NCI-H460 (cell line): ENCODE data around the gene TBKBP1. TPM values are rescaled to one million over a fixed set of nuclear protein-coding genes. Genes with fewer than 3 reads are reported as not detected.

Experiments
- DNase-seq: peaks from one replicate; pipeline ENCODE4 v3.0.0-alpha.2; 2016; ENCODE audit warnings: low read depth; ENCODE audit errors: extremely low read depth
- total RNA-seq: library from RNA; depleted of rRNA; stranded (reverse); fragments of >200 nt; shearing (Covaris generic); gene quantifications from 2 replicates; pipeline ENCODE4 v1.2.3, GENCODE V29; 2014

TBKBP1 gene
- total RNA-seq, 1 experiment from 2014 or later, result 5.3 TPM

DNA sequence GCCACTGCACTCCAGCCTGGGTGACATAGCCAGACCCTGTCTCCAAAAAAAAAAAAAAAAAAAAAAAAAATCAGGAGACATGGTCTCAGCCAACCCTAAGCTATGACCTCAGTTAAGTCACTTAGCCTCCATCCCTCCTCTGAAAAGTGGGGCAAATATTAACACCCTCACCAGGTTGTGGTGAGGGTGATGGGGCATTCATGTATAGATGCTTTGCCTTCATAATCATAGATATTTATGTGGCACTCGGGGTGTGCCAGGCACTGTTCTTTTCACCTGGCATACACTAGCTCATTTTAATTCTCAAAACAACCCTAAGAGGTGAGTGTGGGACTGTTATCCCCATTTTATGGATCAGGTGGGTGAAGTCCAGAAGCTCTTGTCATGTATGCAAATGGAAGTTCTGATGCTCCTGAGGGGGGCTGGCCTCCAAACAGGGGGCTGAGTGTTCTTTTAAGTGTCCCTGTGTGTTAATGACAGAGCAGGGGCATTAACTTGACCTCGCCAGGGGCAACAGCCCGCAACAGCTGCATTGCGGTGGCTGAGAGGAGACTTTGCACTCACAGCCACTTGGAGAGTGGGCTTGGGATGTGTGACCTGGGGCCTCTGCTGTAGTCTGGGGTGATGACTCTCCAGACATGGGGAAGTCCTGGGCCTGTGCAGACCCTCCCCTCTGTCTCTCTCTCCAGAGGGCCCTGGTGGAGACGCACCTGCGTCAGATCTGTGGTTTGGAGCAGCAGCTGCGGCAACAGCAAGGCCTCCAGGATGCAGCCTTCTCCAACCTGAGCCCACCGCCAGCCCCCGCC is 4.1 kb downstream of the TBKBP1 start:
- DNase-seq, result no peak

DNA sequence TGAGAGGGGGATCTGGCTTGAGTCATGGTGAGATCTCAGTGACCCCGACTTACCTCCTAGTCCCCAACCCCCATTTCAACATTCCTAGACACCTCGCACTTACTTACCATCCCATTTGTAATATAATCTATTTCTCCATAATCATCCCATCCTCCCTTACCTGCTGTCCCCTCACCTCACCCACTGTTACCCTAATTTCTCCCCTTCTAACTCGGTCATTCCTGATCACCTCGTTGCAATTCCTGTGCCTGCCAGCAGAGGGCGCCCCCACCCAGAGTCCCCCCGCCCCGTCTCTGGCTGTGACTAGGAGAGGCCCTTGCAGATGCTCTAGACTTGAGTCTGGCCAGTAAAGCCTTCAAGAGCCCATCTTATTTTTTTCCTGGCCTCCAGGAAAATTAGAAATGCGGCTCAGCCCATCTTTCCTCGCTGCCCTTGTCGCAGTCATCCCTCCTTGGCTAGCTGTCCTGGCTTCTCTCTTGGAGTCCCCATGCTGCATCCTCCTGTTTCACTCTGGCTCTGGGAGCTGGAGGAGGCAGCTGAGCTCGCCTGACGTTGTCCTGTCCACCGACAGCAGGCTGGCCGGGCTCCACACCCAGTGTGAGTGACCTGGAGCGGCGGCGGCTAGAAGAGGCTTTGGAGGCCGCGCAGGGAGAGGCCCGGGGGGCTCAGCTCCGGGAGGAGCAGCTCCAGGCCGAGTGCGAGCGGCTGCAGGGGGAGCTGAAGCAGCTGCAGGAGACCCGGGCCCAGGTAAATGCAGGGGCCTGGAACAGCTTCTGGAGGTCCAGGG is 5.0 kb downstream of the TBKBP1 start:
- peak; percentile 44 for DNase-seq

DNA sequence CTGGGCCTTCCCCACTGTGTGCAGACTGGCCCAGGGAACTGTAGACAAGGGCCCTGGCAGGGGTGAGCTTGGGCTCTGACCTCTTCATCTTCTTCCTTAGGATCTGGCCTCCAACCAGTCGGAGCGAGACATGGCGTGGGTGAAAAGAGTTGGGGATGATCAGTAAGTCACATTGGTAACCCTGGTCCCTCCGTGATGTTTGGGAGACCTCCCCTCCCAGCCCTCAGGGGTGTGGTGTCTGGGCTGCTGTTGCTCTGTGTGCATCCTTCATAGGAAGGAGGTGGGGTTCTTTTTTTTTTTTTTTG is 5.5 kb downstream of the TBKBP1 start:
- DNase-seq, result no peak

DNA sequence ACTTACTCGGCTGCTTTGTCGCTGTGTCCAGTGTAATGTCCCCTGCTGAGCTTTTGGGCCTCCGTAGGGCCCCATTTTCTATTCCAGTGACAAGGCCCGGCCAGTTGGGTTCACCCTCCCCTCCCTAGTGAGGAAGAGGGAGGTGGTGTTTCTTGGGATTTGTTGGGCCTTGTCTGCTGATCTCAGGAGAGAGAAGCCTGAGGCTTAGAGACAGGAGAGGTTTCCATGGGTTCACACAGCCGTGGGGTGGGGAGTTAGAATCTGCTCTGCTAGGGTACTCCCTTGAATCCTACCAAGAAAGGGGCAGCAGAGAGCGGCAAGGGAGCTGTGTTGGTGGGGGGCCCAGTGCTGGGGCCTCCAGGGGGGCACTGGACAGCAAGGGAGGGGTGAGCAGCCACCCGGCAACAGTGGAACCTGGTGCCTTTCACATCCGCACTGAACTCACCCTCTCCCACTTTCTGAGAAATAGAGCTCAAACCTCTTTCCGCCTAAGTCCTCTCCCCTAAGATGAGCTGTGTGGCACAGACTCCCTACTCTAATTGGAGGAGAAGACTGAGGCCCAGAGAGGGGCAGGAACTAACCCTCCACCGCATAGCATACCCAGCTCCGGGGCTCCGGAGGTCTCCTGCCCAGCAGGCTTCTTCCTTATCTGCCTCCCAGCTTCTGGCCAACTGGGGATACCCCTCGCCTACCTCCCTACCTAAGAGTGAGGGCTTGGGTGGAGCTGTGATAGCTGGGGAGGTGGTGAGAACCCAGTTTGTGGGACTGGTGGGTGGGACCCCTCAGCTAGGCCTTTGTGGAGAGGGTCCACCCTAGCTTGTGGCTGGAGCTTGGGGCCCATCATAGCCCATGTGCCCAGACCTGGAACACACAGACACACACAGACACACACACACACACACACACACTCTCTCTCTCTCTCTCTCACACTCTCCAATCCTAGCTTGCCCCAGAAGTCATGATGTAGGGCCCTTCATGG is 6.8 kb downstream of the TBKBP1 start:
- no peak for DNase-seq

DNA sequence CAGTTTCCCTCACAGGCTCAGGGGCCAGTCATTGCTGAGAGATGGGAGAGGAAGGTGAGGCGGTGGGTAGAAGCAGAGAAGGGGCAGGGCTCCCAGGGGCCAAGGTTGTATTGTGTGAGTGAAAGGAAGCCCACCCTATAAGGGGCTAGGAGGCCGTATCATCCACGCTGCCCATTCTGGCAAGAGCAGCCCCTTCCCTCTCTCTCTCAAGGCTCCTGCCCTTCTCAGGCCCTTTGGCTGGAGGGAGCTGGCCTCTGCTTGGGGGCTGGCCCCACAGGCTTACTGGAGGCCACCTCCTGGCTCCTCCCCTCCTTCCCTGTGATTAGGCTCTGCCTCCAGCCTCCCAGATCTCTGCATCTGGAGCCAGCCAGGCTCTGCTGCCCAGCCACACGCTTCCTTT is 7.6 kb downstream of the TBKBP1 start:
- DNase-seq, result no peak

DNA sequence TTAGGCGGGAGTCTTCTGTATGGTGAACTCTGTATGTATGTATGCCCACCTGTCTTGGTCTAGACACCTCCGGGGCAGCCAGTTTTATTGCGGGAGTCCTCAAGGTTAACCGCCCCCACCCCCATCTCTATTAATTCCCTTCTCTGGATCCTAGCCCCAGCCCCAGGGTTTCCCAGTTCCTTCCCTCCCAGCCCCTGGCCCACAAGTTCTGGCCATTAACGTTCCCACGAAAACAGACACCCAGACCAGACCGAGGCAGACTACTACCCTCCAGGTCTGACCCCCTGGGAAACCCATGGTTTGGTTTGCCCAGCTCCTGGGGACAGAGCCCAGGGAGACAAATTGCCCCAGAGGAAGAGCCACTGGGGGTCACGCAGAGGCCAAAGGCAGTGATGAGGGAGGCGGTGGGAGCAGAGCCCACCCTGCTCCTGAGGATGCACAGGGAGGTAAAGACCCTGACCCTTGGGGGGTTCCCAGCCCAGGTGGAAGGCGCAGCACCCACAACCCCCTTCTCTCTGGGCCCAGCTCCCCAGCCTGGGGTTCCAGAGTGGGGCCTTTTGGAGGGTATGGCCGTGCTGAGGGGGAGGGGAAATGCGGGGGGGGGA is 8.5 kb downstream of the TBKBP1 start:
- DNase-seq, result no peak

DNA sequence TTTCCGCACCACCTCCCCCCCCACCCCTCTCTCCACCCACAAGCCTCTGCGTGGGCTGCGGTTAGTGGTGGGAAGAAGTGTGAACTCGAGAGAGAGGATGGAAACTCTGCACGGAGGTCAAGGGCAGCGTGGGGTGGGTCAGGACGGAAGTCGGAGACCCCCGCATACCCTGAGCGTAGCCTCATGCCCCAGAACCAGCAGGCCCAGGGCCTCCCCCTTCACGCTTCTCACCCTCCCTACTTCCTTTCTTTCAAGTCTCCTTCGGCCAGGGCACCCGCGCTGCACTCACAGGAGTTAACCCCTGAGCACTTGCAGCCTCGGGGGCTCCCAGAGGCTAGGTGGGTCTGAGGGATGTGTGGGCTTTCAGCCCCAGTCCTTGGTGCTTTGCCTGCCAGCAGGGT is 9.2 kb downstream of the TBKBP1 start:
- no peak for DNase-seq

DNA sequence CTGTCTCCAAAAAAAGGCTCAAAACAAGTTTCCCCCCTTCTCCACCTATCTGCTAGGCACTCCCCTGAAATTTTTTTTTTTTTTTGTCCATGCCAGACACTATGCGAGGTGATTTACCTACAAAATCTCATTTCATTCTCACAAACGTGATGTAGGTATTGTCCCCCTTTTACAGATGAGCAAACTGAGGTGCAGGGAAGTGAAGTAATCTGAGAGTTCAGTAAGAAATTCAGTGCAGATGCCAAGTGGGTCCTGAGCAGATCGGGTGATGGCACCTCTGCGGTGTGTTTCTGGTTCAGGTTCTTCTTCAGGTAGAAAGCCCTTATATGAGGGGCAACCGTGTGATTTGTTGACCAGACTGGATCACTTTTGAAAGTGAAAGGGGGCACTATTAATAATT is 9.7 kb downstream of the TBKBP1 start:
- DNase-seq, result no peak

DNA sequence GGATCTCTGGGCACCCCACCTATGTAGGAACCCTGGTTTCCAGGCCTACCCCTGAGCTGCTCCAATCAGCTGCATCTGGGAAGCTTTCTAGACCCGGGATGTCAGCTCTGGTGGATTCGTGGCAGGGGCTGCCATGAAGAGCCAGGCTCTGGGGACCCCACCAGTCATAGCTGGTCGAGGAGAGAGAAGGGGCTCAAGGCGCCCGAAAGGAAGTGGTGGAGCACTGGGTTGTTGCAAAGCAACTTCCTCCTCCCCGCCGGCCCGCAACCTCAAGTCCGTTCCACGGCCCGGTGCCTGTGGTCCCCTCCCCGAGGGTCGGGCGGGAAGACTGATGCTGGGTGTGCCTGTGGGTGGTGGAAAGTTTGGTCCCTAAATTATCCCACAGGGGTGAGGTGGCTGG is 10.2 kb downstream of the TBKBP1 start:
- no peak for DNase-seq

DNA sequence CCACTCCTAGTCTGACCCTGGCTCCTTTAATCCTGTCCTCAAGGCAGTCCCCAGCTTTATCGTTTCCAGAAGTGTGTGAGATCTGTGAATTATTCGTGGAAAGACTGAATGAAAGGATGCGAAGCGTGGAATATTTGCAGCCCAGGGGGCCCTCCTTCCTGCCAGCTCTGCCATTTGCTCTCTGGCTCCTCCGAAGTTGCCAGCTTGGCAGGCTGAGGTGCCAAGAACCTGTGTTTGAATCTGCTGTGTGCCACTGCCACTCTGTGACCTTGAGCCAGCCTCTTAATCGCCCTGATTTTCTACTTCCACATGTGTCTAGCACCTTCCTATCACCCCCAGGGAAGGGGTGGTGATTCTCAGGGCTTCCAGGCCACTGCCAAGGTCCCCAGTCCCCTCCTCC is 10.8 kb downstream of the TBKBP1 start:
- no peak for DNase-seq

DNA sequence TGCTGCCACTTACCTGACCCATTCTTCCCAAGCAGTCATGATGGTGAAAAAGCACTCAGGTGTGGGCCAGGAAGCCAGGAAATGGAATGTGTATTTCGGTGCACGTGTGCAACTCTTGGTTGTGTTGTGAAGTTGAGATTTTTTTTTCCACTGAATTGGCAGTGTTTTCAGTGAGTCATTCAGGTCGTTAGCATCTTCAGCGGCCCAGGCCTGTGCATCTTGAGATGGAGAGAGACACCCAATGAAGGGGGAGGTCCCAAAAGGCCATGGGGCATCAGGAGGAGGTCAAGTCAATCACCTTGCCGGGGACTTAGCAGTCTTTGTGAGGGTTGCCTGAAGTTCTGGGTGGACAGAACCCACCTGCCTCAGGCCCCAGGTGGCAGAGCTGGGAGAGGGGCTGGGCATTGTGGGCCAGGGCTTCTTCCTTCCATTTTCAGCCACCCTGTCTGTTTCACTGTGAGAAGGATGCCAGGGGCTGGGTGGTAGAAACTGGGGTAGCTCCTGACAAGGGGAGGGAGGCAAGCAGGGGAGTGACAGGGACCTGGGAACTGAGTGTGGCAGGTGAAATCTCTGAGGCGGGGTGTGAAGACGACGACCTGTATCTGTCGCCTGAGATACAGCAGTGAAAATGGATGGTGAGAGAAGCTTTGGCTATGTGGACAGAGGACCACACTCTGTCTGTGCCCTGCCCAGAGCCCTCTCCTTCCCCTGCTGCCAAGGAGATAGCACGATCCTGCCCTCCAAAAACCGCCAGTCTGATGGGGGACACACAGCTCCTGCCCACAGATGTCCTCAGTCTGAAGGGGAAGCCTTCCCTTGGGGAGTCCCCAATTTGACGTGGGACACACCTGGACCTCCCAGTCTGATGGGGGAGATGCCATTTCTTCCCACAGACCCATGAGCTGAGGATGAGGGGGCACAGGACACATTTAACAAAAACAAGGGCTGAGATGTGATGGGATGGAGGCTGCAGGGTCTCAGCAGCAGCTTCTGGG is 11.9 kb downstream of the TBKBP1 start:
- DNase-seq, result no peak

DNA sequence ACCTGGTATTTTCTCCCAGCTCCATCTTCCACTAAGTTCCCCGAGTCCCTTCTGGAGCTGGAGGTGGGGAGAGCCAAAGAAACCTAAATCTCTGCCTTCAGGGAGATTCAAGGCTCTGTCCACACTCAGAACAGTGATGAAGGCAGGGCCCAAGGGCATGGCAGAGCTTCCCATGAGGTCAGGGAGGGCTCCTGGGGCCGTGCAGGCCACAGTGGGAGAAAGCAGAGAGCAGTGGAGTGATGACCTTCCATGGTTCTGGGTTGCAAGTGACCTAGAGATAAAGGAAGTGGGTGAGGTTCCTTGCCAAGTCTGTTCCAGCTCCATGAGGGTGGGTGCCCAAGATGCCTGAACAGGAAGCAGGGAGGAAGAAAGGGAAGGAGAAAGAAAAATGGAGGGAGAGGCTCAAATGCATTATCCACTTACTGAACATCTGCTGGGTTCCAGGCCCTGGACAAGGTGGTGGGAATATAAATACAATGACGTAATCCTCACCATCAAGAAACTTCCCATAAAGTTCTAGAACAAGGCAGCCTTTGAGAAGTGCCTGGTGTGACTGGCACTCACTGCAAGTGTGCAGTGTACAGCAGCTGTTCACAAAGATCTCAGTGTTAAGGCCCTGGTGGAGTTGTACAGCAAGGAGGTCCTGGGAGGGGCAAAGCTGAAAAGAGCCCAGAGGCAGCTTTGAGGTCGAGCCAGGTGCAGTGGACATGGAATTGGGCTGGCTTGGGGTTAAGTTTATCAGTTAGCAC is 13.3 kb downstream of the TBKBP1 start:
- DNase-seq, result no peak

DNA sequence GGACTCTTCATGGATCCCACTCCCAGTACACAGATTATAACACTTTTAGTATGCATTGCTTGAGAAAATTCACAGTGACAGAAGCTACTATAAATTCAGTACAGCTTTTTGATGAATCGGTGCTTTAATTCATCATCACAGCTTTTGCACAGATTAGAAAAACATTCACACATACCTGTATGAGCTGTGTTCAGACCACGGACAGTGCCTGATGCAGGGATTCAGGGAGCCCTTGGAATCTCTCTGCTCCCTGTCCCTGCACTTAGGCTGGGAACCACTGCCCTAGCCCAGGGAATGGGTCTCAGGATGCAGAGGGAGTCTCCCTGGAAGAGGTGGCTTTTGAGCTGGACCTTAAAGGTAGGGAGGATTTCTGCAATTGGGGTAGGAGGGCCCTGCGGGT is 13.9 kb downstream of the TBKBP1 start:
- DNase-seq, result no peak

DNA sequence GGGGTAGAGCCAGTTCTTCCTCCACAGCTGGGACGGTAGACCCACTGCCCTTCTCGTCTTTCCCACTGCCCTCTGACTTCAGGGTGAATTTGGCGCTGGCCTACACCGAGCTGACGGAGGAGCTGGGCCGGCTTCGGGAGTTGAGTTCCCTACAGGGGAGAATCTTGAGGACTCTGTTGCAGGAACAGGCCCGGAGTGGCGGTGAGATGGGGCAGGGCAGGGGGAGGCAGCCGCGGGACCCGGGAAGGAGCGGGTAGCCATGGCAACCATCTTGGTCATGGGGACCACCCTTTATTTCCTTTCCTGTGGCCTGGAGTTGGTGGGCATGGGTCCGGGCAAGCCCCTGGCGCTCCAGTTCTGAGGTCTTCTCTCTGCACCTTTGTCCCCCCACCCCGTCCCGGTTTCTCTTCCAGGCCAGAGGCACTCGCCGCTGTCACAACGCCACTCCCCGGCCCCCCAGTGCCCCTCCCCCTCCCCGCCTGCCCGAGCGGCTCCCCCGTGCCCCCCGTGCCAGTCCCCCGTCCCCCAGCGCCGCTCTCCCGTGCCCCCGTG is 14.4 kb downstream of the TBKBP1 start:
- no peak for DNase-seq

DNA sequence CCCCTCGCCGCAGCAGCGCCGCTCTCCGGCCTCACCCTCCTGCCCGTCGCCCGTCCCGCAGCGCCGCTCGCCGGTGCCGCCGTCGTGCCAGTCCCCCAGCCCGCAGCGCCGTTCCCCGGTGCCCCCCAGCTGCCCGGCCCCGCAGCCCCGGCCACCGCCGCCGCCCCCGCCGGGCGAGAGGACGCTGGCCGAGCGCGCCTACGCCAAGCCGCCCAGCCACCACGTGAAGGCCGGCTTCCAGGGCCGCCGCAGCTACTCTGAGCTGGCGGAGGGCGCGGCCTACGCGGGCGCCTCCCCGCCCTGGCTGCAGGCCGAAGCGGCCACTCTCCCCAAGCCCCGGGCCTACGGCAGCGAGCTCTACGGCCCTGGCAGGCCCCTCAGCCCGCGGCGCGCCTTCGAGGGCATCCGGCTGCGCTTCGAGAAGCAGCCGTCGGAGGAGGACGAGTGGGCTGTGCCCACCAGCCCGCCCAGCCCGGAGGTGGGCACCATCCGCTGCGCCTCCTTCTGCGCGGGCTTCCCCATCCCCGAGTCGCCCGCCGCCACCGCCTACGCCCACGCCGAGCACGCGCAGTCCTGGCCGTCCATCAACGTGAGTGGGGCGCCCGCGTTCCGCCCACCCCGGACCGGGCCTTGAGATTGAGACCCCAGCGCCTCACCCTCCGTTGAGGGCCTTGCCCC is 15.0 kb downstream of the TBKBP1 start:
- DNase-seq, result no peak

DNA sequence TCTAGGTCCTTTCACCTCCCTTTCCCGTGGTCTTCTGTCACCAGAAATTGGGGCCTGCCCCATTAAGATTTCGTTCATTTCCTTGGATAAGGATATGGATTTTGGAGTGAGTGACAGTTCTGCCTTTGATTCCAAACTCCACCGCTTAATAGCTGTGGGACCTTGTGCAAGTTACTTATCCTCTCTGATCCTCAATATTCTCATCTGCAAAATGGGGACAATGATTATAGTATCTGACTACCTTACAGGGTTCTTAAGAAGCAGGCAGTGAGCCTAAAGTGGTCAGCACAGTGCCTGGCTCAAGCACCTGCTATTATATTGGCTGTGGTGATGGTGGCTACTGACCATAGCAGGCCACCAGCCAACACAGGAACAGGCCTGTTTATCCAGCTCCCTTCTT is 15.6 kb downstream of the TBKBP1 start:
- DNase-seq, result no peak

DNA sequence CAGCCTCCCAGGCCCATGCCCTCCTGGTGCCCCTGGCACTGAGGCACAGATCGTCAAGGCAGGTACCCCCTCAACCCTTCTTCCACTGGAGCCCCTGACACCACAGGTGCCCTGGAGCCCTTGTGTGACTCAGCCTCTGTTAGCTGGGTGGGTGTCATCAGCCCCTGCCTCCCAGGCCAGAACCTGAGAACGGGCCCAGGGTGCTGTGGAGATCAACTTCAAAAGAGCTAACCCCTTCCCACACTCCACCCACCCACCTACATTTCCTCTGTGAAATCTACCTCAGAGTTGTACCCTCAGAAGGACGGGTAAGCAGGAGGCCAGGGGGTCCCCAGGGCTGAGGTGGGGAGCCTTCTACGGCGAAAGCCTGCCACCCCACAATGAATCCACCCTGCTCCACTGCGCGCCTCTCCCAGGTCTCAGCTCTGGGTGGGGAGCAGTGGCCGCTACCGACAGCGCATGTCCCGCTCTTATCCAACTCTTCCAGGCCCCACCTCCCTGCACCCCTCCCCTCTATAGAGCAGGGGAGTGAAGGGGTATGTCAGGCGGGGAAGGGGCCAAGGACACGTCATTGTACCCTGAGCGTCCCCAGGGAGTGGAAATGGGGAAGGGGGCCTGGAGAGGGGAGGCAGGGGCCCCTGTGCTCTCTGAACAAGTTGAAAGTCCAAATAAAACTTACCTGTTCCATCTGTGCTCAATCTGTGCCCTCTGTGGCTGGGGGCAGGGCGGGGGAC is 17.6 kb downstream of the TBKBP1 start:
- DNase-seq, result no peak
